Activated T-cell treated with anti-CD3 and anti-CD28 coated beads, Interleukin-2, amount 50 U/mL, for 72 hours (primary cell): ENCODE results near the gene ITGA11. TPM values are rescaled to one million over a fixed set of nuclear protein-coding genes. Genes with fewer than 3 reads are reported as not detected.
"Not testable (repeated sequence)": the region's sequence is repeated elsewhere in the genome, so short reads cannot be mapped to it uniquely, and the experiment has no call there.

Source experiments
- ATAC-seq, 2 donors: fragments of 150-1000 bp; cut with Tn5 transposase; replicated peaks in 1 of 2; 2 replicates each; pipeline ENCODE4 v1.10.0; 2021; ENCODE audit warnings: moderate library complexity in 2 of 2, mild to moderate bottlenecking in 1 of 2
- DNase-seq, 2 donors: peaks; one replicate each; pipeline ENCODE4 v3.0.0; 2021 to 2022; ENCODE audit warnings: mixed read lengths in 1 of 2
- H3K27ac Mint-ChIP-seq: one replicate; pipeline ENCODE4 v1.8.0; 2022; ENCODE audit warnings: mild to moderate bottlenecking, moderate library complexity, mixed read lengths
- H3K27me3 Mint-ChIP-seq: one replicate; pipeline ENCODE4 v1.8.0; 2022; ENCODE audit warnings: low read depth, mixed read lengths
- H3K36me3 Mint-ChIP-seq, 2 donors: one replicate each; pipeline ENCODE4 v1.8.0; 2022; ENCODE audit warnings: mixed read lengths in 2 of 2, mild to moderate bottlenecking in 1 of 2; ENCODE audit not compliant: insufficient read depth in 2 of 2
- H3K4me1 Mint-ChIP-seq: one replicate; pipeline ENCODE4 v1.8.0; 2022; ENCODE audit warnings: low read depth, mixed read lengths
- H3K4me3 Mint-ChIP-seq, 2 donors: one replicate each; pipeline ENCODE4 v1.8.0; 2022; ENCODE audit warnings: mild to moderate bottlenecking in 2 of 2, mixed read lengths in 2 of 2, moderate library complexity in 2 of 2
- H3K9me3 Mint-ChIP-seq, 2 donors: one replicate each; pipeline ENCODE4 v1.8.0; 2022; ENCODE audit warnings: mixed read lengths in 2 of 2
- total RNA-seq, 2 donors: library from RNA; stranded (reverse); gene quantifications; one replicate each; pipeline ENCODE4 v1.2.3, GENCODE V29; 2022

ITGA11 gene
- total RNA-seq, 2 donors from 2014 or later, result 0.58 to 1.6 TPM

GRCh38 chr15:68428431-68428940 lies 3.5 kb downstream of the ITGA11 start:
- Mint-ChIP-seq H3K4me3 (no peak overlapping the region), H3K36me3 (no peaks in the 10 kb centered on the region), H3K27ac (no peak overlapping the region), H3K9me3 (no peaks in the 10 kb centered on the region), H3K27me3 (peaks cover 52% of the 10 kb centered on the region), H3K4me1 (no peaks in the 10 kb centered on the region)
- ATAC-seq, result no peak
- no peak for DNase-seq

GRCh38 chr15:68427963-68428362 lies 4.0 kb downstream of the ITGA11 start:
- ATAC-seq (no peak), DNase-seq (no peak)
- no peaks in the 10 kb centered on the region for H3K4me1 Mint-ChIP-seq
- peaks cover 49% of the 10 kb centered on the region for H3K27me3 Mint-ChIP-seq
- H3K4me3 Mint-ChIP-seq, result no peak overlapping the region
- H3K9me3 Mint-ChIP-seq, result no peaks in the 10 kb centered on the region
- H3K36me3 Mint-ChIP-seq, result no peaks in the 10 kb centered on the region
- no peak overlapping the region for H3K27ac Mint-ChIP-seq

GRCh38 chr15:68427366-68427765 lies 4.6 kb downstream of the ITGA11 start:
- Mint-ChIP-seq H3K36me3 (no peaks in the 10 kb centered on the region), H3K27ac (no peak overlapping the region), H3K4me3 (no peak overlapping the region), H3K4me1 (no peaks in the 10 kb centered on the region), H3K27me3 (peaks cover 43% of the 10 kb centered on the region), H3K9me3 (no peaks in the 10 kb centered on the region)
- no peak for DNase-seq
- ATAC-seq, result no peak

- no peaks in the 10 kb centered on the region for H3K36me3 Mint-ChIP-seq
These were observed 5.8 kb downstream of the ITGA11 start for GRCh38 chr15:68426116-68426515.

GRCh38 chr15:68425428-68426060 lies 6.4 kb downstream of the ITGA11 start:
- Mint-ChIP-seq H3K4me1 (no peaks in the 10 kb centered on the region), H3K27ac (no peak overlapping the region), H3K36me3 (no peaks in the 10 kb centered on the region), H3K27me3 (peaks cover 37% of the 10 kb centered on the region), H3K9me3 (no peaks in the 10 kb centered on the region), H3K4me3 (no peak overlapping the region)
- DNase-seq (no peak), ATAC-seq (no peak)

More at GRCh38 chr15:68426116-68426515, 5.8 kb downstream of the ITGA11 start:
- ATAC-seq, result no peak
- Mint-ChIP-seq H3K4me1 (no peaks in the 10 kb centered on the region), H3K4me3 (no peak overlapping the region), H3K27ac (no peak overlapping the region), H3K27me3 (peaks cover 40% of the 10 kb centered on the region), H3K9me3 (no peaks in the 10 kb centered on the region)
- DNase-seq, result no peak

GRCh38 chr15:68424754-68425390 lies 7.1 kb downstream of the ITGA11 start:
- DNase-seq, result no peak
- Mint-ChIP-seq H3K36me3 (no peaks in the 10 kb centered on the region), H3K27ac (no peak overlapping the region), H3K4me1 (no peaks in the 10 kb centered on the region), H3K9me3 (no peaks in the 10 kb centered on the region), H3K27me3 (peaks cover 30% of the 10 kb centered on the region), H3K4me3 (no peak overlapping the region)
- ATAC-seq, result no peak

- H3K4me1 Mint-ChIP-seq, result no peaks in the 10 kb centered on the region
- H3K9me3 Mint-ChIP-seq, result no peaks in the 10 kb centered on the region
- DNase-seq (no peak), ATAC-seq (no peak)
- peaks cover 17% of the 10 kb centered on the region for H3K27me3 Mint-ChIP-seq
- no peak overlapping the region for H3K27ac Mint-ChIP-seq
- no peak overlapping the region for H3K4me3 Mint-ChIP-seq
- no peaks in the 10 kb centered on the region for H3K36me3 Mint-ChIP-seq
These were observed 8.3 kb downstream of the ITGA11 start for GRCh38 chr15:68423359-68424296.

GRCh38 chr15:68422403-68423145 lies 9.4 kb downstream of the ITGA11 start:
- ATAC-seq, H3K27me3 Mint-ChIP-seq, H3K9me3 Mint-ChIP-seq, H3K36me3 Mint-ChIP-seq, H3K4me3 Mint-ChIP-seq, DNase-seq, H3K4me1 Mint-ChIP-seq, H3K27ac Mint-ChIP-seq: not testable (repeated sequence)

- DNase-seq, result no peak
- ATAC-seq, result no peak
- H3K4me3 Mint-ChIP-seq, result no peak overlapping the region
- H3K9me3 Mint-ChIP-seq, result no peaks in the 10 kb centered on the region
- H3K4me1 Mint-ChIP-seq, result no peaks in the 10 kb centered on the region
- no peaks in the 10 kb centered on the region for H3K36me3 Mint-ChIP-seq
- H3K27me3 Mint-ChIP-seq, result peaks cover under 1% of the 10 kb centered on the region
- H3K27ac Mint-ChIP-seq, result no peak overlapping the region
These were observed 10.1 kb downstream of the ITGA11 start for GRCh38 chr15:68421798-68422402.

GRCh38 chr15:68421115-68421551 lies 10.8 kb downstream of the ITGA11 start:
- Mint-ChIP-seq H3K27ac (no peak overlapping the region), H3K36me3 (no peaks in the 10 kb centered on the region), H3K9me3 (no peaks in the 10 kb centered on the region), H3K4me1 (no peaks in the 10 kb centered on the region), H3K27me3 (no peaks in the 10 kb centered on the region), H3K4me3 (no peak overlapping the region)
- ATAC-seq (no peak), DNase-seq (no peak)

GRCh38 chr15:68420186-68420684 lies 11.7 kb downstream of the ITGA11 start:
- Mint-ChIP-seq H3K9me3 (no peaks in the 10 kb centered on the region), H3K4me3 (no peak overlapping the region)

More at GRCh38 chr15:68420186-68420684, 11.7 kb downstream of the ITGA11 start:
- no peaks in the 10 kb centered on the region for H3K4me1 Mint-ChIP-seq
- ATAC-seq, result no peak
- no peak overlapping the region for H3K27ac Mint-ChIP-seq
- no peak for DNase-seq
- H3K36me3 Mint-ChIP-seq, result no peaks in the 10 kb centered on the region
- H3K27me3 Mint-ChIP-seq, result no peaks in the 10 kb centered on the region
